GM21619 (cell line): Measurements from ENCODE around the gene PSME2.

Source experiments
- ATAC-seq: cut with Tn5 transposase; IDR thresholded peaks from one replicate; pipeline ENCODE4 v1.9.1; 2021; ENCODE audit not compliant: unreplicated experiment

Gene PSME2

GRCh38 chr14:24179961-24180796 is 33.8 kb upstream of the PSME2 start:
- ATAC-seq, result no peak

GRCh38 chr14:24179294-24179960 is 33.0 kb upstream of the PSME2 start:
- no peak for ATAC-seq

GRCh38 chr14:24178399-24179178 is 32.2 kb upstream of the PSME2 start:
- ATAC-seq, result no peak

GRCh38 chr14:24177891-24178290 is 31.5 kb upstream of the PSME2 start:
- ATAC-seq, result no peak

- no peak for ATAC-seq
These were observed 30.8 kb upstream of the PSME2 start for GRCh38 chr14:24177041-24177825.

GRCh38 chr14:24176599-24176998 is 30.2 kb upstream of the PSME2 start:
- ATAC-seq, result no peak

- ATAC-seq, result no peak
These were observed 26.5 kb upstream of the PSME2 start for GRCh38 chr14:24172871-24173281.

GRCh38 chr14:24172261-24172860 is 26.0 kb upstream of the PSME2 start:
- no peak for ATAC-seq

GRCh38 chr14:24171422-24172260 is 25.2 kb upstream of the PSME2 start, which contains the start of gene REC8:
REC8 (plus strand) TSS chr14:24172080; CDS start chr14:24172553, 473 bp downstream.
- ATAC-seq, result peak; percentile 86

- ATAC-seq, result no peak
These were observed 21.2 kb upstream of the PSME2 start for GRCh38 chr14:24167469-24168114.

- ATAC-seq, result no peak
These were observed 19.4 kb upstream of the PSME2 start for GRCh38 chr14:24165785-24166184.

- no peak for ATAC-seq
These were observed 18.1 kb upstream of the PSME2 start for GRCh38 chr14:24164518-24164991.

GRCh38 chr14:24162093-24162492 is 15.7 kb upstream of the PSME2 start:
- ATAC-seq, result no peak

- peak; percentile 73 for ATAC-seq
These were observed 14.7 kb upstream of the PSME2 start, which contains the start of gene IRF9 for GRCh38 chr14:24160850-24161804. IRF9 (plus strand) TSS chr14:24161265; CDS start chr14:24162145, 880 bp downstream.

- ATAC-seq, result no peak
These were observed 14.1 kb upstream of the PSME2 start for GRCh38 chr14:24160499-24160849.

GRCh38 chr14:24159777-24160498 is 13.5 kb upstream of the PSME2 start:
- ATAC-seq, result no peak

GRCh38 chr14:24157331-24157730 is 10.9 kb upstream of the PSME2 start:
- no peak for ATAC-seq
